H1 (cell line): ENCODE data around the gene CUBN. TPM values are rescaled to one million over a fixed set of nuclear protein-coding genes. Genes with fewer than 3 reads are reported as not detected.

Source experiments
- BCL11A ChIP-seq, 2 experiments: IDR thresholded peaks; one replicate each; pipeline ENCODE4 v1.6.1; 2011; ENCODE audit warnings: low read depth in 2 of 2, low read length in 2 of 2, mild to moderate bottlenecking in 2 of 2
- BRCA1 ChIP-seq: IDR thresholded peaks from 2 replicates; pipeline ENCODE4 v1.6.1; 2012; ENCODE audit warnings: low read depth, low read length, improper control_type of control experiment
- CEBPB ChIP-seq: IDR thresholded peaks from 2 replicates; pipeline ENCODE4 v1.6.1; 2012; ENCODE audit warnings: low read depth, low read length
- CTCF ChIP-seq, 3 experiments: IDR thresholded peaks; 1 replicate in 2 of 3; 2 replicates in 1 of 3; pipeline versions ENCODE4 v1.5.1 to v1.6.1; 2011; ENCODE audit warnings: low read length in 3 of 3, mild to moderate bottlenecking in 3 of 3, inconsistent platforms in 2 of 3, low read depth in 1 of 3, moderate library complexity in 1 of 3; ENCODE audit not compliant: insufficient read depth in 1 of 3; ENCODE audit errors: control extremely low read depth in 1 of 3
- EGR1 ChIP-seq: IDR thresholded peaks from 2 replicates; pipeline ENCODE4 v1.6.1; 2011; ENCODE audit warnings: low read depth, low read length, borderline replicate concordance
- RAD21 ChIP-seq, 2 experiments: IDR thresholded peaks in 1 of 2; conservative IDR thresholded peaks in 1 of 2; 2 replicates each; pipeline ENCODE4 v1.6.1; 2011; ENCODE audit warnings: low read depth in 2 of 2, low read length in 2 of 2, improper control_type of control experiment in 1 of 2, inconsistent platforms in 1 of 2, mild to moderate bottlenecking in 1 of 2, moderate library complexity in 1 of 2
- SP2 ChIP-seq: IDR thresholded peaks from 2 replicates; pipeline ENCODE4 v1.6.1; 2012; ENCODE audit warnings: mild to moderate bottlenecking, low read length, inconsistent platforms
- TAF7 ChIP-seq: optimal IDR thresholded peaks from 2 replicates; pipeline ENCODE3; 2011; ENCODE audit warnings: low read depth, mild to moderate bottlenecking, inconsistent platforms, low read length, moderate library complexity, borderline replicate concordance
- polyA plus RNA-seq, 7 experiments: library from polyadenylated mRNA; depleted of rRNA in 3 of 7; stranded (reverse) in 5 of 7; unstranded in 2 of 7; fragments of >200 nt in 5 of 7; fragments of 200-250 nt in 2 of 7; gene quantifications; 1 replicate in 5 of 7; 2 replicates in 1 of 7; 4 replicates in 1 of 7; pipeline versions ENCODE4 v1.2.1 to v1.2.3, GENCODE V29; 2011 to 2013; ENCODE audit warnings: missing spikeins in 2 of 7, mixed read lengths in 2 of 7
- total RNA-seq: library from RNA; stranded (reverse); fragmentation: NEBNext Ultra II Directional; extraction: Animal tissue kit (Norgen Biotek cat#: 25700); gene quantifications from 2 replicates; pipeline ENCODE4 v1.2.1, GENCODE V29; 2021
- TF ChIP-seq, protein P1 (sequence below): fragments of 300-600 bp; sonication (generic); IDR thresholded peaks from 2 replicates; pipeline ENCODE4 v1.7.1; 2012; ENCODE audit warnings: low read length, moderate library complexity, mild to moderate bottlenecking, inconsistent platforms; ENCODE audit not compliant: insufficient replicate concordance

The CUBN gene
- total and polyA plus RNA-seq, 2 of the 8 experiments (the other 6 are each of a cell fraction or from before 2014, with no cell fraction given): 0.04 to 0.08 TPM

GRCh38 chr10:16989826-16990293 lies 139.8 kb downstream of the CUBN start (continued):
- TF ChIP-seq, protein P1, sequence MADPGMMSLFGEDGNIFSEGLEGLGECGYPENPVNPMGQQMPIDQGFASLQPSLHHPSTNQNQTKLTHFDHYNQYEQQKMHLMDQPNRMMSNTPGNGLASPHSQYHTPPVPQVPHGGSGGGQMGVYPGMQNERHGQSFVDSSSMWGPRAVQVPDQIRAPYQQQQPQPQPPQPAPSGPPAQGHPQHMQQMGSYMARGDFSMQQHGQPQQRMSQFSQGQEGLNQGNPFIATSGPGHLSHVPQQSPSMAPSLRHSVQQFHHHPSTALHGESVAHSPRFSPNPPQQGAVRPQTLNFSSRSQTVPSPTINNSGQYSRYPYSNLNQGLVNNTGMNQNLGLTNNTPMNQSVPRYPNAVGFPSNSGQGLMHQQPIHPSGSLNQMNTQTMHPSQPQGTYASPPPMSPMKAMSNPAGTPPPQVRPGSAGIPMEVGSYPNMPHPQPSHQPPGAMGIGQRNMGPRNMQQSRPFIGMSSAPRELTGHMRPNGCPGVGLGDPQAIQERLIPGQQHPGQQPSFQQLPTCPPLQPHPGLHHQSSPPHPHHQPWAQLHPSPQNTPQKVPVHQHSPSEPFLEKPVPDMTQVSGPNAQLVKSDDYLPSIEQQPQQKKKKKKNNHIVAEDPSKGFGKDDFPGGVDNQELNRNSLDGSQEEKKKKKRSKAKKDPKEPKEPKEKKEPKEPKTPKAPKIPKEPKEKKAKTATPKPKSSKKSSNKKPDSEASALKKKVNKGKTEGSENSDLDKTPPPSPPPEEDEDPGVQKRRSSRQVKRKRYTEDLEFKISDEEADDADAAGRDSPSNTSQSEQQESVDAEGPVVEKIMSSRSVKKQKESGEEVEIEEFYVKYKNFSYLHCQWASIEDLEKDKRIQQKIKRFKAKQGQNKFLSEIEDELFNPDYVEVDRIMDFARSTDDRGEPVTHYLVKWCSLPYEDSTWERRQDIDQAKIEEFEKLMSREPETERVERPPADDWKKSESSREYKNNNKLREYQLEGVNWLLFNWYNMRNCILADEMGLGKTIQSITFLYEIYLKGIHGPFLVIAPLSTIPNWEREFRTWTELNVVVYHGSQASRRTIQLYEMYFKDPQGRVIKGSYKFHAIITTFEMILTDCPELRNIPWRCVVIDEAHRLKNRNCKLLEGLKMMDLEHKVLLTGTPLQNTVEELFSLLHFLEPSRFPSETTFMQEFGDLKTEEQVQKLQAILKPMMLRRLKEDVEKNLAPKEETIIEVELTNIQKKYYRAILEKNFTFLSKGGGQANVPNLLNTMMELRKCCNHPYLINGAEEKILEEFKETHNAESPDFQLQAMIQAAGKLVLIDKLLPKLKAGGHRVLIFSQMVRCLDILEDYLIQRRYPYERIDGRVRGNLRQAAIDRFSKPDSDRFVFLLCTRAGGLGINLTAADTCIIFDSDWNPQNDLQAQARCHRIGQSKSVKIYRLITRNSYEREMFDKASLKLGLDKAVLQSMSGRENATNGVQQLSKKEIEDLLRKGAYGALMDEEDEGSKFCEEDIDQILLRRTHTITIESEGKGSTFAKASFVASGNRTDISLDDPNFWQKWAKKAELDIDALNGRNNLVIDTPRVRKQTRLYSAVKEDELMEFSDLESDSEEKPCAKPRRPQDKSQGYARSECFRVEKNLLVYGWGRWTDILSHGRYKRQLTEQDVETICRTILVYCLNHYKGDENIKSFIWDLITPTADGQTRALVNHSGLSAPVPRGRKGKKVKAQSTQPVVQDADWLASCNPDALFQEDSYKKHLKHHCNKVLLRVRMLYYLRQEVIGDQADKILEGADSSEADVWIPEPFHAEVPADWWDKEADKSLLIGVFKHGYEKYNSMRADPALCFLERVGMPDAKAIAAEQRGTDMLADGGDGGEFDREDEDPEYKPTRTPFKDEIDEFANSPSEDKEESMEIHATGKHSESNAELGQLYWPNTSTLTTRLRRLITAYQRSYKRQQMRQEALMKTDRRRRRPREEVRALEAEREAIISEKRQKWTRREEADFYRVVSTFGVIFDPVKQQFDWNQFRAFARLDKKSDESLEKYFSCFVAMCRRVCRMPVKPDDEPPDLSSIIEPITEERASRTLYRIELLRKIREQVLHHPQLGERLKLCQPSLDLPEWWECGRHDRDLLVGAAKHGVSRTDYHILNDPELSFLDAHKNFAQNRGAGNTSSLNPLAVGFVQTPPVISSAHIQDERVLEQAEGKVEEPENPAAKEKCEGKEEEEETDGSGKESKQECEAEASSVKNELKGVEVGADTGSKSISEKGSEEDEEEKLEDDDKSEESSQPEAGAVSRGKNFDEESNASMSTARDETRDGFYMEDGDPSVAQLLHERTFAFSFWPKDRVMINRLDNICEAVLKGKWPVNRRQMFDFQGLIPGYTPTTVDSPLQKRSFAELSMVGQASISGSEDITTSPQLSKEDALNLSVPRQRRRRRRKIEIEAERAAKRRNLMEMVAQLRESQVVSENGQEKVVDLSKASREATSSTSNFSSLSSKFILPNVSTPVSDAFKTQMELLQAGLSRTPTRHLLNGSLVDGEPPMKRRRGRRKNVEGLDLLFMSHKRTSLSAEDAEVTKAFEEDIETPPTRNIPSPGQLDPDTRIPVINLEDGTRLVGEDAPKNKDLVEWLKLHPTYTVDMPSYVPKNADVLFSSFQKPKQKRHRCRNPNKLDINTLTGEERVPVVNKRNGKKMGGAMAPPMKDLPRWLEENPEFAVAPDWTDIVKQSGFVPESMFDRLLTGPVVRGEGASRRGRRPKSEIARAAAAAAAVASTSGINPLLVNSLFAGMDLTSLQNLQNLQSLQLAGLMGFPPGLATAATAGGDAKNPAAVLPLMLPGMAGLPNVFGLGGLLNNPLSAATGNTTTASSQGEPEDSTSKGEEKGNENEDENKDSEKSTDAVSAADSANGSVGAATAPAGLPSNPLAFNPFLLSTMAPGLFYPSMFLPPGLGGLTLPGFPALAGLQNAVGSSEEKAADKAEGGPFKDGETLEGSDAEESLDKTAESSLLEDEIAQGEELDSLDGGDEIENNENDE: no peak
- TF ChIP-seq RAD21 (IDR thresholded peaks at IDR 0.05 in 1 of 2, conservative IDR thresholded peaks at IDR 0.05 in 1 of 2; ENCODE audit: low read depth in 2 of 2, low read length in 2 of 2) (peak; percentile 50 to 66; a peak in 3 of 4 replicates), CEBPB (no peak), CTCF (IDR thresholded peaks at IDR 0.05; ENCODE audit: control extremely low read depth in 1 of 3, insufficient read depth in 1 of 3, low read depth in 1 of 3, low read length in 3 of 3) (peak; percentile 56 to 60 (median 59)), SP2 (no peak), EGR1 (no peak), BRCA1 (no peak), BCL11A (IDR thresholded peaks at IDR 0.05; ENCODE audit: low read depth in 2 of 2, low read length in 2 of 2) (no peak), TAF7 (no peak)
